GF-D8 (cell line): Measurements from ENCODE around the gene NMT1.
"Not testable (repeated sequence)": the region's sequence is repeated elsewhere in the genome, so short reads cannot be mapped to it uniquely, and the experiment has no call there.

Experiments used
- DNase-seq: peaks from one replicate; lab custom pipeline; 2025; lab: John Stamatoyannopoulos, UW

Gene NMT1

DNA sequence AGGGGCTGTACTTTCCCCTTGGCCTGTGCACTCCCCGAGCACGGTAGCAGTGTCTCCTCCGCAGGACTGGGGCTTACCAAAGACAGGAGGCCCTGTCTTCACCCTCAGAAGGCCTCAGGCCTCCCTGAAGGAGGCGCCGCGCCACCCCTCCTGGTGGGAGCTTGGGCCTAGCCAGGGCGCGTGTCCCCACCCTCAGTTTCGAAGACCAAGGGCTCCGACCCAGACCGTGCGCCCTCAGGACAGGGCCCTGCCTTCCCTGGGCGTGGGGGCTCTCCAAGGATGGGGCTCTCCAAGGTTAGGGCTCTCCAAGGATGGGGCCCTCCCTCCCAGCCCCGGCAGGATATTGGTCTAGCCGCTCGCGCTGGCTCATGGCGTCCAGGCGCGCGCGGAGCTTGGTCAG, 59.4 kb downstream of the NMT1 start:
- DNase-seq: no peak

DNA sequence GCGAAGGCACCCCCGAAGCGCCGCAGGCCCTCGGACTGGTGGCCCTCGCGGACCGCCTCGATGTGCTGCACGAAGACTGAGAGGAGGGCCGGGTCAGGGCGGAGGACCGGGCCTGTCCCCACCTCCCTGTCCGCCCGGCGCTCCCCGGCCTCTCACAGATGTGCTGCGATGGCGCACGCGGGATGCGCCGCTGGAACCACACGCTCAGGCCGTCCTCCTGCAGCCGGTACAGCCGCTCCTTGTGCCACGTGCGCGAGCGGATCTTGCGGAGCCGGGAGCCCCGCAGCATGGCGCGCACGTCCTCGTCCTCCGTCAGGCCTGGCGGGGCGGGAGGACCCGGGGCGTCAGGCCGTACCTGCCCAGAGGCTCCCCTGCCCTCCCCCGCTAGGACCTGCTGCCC, 59.9 kb downstream of the NMT1 start:
- no peak for DNase-seq

DNA sequence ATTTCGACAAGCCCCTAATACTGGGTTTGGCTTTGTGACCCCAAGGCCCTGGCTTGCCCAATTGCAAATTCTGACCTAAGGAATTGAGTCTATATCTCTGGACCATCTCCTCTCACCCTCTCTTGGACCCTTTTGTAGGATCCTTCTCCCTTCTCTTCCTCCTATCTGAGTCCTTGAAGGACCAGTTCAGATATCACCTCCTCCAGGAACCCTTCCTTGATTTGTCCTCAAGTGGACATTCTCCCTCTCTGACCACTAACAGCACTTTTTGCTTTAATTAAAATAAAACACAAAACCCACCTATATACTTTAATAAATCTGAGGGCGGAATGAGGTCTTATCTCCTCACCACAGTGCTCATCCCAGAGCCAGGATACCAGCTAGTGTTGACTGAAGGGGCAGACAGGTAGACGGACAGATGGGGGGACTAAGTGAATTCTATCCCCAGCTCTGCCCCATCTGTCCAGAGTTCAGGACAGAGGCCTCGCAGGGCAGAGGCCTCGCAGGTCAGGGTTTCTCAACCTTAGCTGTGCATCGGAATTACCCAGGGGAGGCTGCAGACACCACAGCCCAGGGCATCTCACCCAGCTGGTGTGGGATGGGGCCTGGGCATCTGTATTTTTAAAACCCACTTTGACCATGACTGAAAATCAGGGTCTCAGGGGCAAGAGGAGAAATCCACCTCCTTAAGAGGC, 62.1 kb downstream of the NMT1 start:
- DNase-seq: no peak

DNA sequence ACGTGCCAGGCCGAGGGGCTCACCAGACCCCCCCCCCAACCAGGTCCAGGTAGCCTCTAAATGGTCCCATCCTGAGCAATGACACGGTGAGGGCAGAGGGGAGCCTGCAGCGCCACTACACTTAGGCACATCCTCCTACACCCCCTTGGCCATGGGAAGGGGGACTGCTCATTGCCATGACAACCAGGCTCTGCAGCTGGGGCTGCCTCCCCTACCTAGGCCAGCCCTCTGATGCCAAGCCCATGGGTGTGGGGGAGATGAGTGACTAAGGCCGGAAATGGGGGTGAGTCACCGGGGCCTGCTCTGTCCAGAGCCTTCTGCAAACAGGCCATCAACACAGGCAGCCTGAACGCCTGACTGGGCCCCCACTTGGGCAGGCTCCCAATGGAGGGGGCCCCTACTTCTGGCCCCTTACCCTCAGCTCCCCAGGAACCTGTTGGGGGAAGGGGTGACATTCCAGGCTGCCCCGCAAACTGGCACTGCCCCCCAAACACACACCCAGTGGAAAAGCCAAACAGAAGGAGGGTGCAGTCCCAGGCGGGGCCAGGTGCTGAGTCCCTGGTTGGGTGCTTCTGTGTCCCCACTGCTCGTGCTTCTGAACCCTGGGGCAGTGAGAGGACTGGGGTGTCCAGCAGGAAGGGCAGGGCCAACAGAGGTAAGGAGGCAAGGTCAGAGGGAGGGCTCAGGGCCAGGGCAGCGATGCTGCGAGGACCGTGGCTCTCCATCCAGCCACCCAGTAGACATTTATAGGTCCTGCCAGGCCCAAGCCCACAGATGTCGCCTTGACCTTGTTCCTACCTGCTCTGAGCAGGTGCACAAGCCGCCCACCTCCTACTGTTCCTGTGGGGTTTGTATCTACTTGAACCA, 63.0 kb downstream of the NMT1 start:
- peak; percentile 51 for DNase-seq

DNA sequence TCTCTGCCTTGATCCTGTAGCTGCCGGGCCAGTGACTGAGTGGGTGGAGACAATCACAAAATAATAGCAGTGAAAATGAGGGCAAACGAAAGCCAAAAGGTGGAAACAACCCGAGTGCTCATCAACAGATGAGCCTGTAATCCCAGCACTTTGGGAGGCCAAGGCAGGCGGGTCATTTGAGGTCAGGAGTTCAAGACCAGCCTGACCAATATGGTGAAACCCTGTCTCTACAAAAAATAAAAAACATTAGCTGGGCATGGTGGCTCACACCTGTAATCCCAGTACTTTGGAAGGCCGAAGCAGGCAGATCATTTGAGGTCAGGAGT, 63.6 kb downstream of the NMT1 start:
- not testable (repeated sequence) for DNase-seq

DNA sequence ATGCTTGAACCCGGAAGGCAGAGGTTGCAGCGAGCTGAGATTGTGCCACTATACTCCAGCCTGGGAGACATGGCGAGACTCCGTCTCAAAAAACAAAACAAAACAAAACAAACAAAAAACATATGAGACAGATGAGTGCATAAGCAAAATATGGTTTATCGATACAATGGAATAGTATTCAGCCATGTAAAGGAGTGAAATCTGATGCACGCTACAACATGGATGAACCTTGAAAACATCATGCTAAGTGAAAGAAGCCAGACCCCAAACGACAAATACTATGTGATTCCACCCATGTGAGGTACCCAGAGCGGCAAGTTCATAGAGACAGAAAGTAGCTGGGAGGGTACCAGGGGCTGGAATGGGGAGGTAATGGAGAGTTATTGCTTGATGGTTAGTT, 64.4 kb downstream of the NMT1 start:
- DNase-seq: no peak

DNA sequence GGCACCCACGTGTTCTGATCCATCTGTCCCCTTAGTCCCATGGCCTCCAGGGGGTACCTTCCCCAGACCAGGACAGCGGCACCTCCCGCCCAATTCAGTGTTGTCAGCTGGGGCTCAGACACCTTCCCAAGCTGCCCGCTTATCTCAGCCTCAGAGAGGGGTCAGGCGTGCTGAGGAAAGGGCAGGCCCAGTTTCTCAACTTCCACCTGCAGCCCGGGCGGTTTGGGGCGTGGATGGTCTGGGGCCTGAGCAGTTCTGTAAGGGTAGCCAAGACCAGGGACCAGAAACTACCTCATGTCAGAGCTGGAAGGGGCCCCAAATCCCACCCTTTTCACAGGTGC, 66.1 kb downstream of the NMT1 start:
- peak; percentile 55 for DNase-seq

DNA sequence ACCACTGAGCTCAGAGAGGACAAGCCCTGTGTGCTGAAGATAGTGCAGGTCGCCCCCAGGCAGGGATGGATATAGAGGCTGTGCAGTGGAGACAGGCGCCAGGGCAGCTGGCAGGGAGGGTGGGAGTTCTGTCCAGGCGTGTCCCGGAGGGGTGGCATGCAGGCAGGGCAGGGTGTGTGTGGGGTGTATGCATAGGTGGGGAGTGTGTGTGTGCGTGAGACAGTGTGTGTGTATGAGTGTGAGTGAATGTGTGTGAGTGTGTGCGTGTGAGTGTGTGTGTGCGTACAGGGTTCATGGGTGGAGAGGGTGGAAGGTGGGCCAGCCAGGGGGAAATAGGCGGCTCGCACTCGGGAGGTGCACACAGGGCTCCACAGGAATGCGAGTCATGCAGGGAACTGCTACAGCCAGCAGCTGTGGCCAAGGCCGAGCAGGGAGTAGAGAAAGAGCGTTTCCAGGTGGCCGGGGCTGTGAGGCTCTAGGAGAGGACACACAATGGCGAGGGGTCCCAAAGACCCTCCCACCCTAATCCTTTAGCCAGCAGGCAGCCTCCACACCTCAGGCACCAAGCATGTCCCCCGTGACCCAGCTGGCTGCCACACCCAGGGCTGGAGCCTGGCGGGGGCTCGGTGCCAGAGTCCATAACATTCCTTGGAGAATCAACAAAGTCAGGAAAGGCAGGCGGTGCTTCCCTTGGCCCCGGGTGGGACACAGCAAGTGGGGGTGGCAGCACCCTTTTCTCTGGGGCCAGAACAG, 66.6 kb downstream of the NMT1 start:
- peak; percentile 25 for DNase-seq

DNA sequence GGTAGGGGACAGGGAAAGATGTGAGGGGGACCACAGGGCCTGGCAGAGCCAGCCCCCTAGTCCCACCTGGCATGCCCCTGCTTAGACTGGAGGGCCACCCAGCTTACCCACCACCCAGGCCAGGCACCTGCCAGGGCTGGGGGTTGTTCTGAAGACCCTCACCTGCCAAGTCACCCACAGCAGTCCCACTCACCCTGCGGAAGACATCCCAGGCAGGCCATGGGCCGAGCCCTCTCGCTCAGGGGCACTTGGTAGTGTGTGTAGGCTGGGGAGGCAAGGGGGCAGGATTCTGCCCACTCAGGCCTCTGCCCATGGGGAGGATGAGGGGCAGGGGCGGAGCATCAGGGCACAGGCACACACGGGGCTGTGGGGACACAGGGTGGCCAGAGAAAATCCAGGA, 67.2 kb downstream of the NMT1 start:
- no peak for DNase-seq

DNA sequence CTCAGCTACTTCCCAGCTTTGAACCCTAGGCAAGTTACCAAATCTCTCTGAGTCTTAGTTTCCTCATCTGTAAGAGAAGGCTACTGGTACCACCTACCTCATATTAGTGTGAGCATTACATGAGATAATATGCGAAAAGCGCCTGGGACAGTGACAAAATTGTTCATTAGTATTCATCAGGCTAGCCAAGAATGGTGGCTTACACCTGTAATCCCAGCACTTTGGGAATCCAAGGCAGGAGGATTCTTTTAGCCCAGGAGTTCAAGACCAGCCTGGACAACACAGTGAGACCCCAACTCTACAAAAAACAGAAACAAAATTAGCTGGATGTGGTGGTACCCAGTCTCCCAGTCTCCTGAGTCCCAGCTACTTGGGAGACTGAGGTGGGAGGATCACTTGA, 67.9 kb downstream of the NMT1 start:
- DNase-seq: no peak

DNA sequence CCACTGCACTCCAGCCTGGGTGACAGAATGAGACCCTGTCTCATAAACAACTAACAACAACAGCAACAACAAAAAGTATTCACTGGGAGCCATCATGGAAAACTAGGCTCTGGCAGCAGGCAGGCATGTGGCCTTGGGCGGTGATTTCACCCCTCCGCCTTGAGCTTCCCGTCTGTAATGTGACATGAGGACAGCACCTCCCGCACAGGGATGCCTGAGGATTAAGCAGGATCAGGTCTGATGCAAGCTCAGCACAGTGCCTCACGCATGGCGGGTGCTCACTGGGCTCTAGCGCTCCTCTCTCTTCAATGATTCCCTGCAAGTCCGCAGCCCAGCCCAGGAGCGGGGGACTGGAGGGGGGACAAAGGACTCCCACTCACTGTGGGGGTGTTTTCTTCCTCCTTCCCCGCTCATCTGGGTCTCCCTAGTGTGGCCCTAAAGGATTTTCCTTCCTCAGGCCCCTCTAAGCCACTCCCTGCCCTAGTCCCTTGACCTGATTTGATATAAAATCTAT, 68.4 kb downstream of the NMT1 start:
- no peak for DNase-seq

DNA sequence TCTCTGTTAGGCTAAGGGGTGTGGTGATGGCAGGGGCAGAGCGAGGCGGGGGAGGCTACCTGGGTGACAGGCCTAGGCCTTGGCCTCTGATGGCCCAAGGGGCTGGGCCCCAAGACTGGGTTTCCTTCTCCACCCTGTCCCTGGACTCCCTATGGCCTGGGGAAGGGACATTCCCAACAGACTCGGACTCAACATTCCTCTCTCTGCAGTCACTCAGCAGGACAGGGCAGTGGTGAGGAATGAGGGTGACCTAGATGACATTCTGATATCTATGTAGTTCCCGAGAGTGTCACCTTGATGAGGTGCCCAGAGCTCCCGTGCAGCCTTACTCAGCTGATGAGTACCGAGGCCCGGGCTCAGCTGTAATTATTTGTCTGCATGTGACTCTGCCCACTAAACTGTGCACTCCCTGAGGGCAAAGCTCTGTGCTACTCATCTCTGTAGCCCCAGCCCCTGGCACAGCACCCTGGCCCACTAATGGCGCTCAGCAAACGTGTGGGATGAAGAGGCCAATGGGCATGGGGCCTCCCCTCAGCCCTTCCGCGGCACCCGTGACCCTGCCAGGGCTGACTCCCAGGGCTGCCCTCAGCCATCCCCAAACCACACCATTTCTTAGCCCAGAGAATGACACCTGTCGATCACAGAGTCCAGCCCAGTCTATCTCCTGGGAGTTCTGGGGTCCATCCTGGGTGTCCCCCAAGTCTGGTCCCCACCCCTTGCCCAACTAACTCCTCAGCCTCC, 69.0 kb downstream of the NMT1 start:
- no peak for DNase-seq

DNA sequence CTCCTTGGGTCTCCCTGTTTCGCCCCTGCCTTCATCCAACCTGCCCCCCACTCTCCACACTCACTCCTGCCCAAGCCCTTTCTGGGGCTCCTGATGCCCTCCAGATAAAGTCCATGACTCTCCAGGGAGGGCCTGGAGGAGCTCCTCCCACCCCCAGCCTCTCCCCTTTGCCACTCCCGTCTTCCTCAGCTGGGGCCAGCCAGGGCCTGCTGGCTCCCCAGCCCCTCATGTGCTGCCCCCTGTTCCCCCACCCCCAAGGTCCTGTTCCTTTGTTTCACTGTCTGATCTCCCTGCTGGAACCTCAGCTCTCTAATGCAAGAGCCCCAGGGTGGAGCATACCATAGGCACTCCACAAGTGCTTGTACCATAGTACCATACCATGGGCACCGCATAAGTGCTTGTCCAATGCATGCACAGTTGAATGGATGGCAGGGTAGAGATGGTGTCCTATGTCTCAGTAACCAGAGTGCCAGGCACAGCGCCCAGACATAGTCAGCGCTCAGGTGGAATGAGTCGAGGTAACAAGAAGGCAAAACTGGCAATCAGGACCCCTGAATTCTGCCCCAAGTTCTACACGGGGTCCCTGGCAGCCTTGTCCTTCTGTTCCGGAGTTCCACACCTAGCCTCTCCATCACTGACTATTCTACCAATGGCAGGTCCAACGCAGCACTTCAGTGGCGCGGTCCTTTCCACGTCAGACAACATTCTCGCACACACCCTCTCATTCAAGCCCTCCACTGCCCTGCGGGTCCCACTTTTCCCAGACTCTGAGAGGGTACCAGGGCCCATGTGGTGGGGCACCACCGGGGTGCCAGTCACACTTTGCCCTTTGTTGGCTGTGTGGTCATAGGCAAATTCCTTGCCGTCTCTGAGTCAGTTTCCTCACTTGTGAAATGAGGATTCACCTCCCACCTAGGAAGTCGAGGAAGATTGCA, 69.8 kb downstream of the NMT1 start:
- DNase-seq: no peak

DNA sequence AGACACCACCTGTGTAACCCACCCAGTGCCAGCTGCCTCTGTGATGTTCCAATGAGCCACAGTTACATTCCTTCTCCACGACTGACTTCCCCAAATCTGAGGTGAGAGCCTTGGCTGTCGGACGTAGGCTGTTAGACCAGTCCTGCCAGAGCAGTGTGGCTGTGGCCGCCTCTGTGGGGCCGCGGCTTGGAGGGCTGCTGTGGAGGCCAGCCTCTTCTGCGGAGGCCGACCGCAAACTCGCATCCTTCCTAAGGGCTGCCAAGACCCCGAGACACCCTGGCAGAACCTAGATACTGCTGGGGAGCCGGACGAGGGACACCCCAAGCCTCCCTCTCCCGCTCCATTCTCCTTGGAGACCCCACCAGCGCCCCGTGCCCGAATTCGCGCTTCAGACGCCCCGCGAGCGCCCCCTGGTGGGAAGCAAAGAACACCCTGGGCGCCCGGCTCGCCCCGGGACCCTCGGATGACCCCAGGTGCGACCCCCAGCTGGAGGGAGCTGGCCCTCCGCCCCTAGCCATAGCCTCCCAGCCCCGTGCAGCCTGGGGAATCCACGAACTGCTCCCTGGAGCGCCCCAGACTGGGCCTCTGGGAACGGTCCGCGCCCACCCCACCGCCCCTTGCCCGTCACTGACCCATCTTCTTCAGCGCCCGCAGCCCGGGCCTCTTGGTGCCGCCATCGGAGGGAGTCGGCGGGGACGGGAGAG, 70.7 kb downstream of the NMT1 start:
- DNase-seq: no peak

DNA sequence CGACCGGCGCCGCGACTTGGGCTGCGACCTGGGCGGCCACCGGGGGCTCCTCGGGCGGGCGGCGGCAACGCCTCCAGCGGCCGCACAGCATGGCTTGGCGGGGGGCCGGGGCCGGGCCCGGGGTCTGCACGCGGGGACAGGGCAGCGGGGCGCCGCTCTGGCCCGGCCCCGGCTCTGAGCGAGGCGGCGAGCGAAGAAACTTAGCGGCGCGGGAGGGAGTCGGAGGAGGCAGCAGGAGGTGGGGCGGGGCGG, 71.1 kb downstream of the NMT1 start, which contains the start of gene PLCD3:
Gene PLCD3 (minus strand): TSS at position 196 of the 252 bp plus-strand sequence. CDS start 105 bp downstream, at position 91.
- no peak for DNase-seq

DNA sequence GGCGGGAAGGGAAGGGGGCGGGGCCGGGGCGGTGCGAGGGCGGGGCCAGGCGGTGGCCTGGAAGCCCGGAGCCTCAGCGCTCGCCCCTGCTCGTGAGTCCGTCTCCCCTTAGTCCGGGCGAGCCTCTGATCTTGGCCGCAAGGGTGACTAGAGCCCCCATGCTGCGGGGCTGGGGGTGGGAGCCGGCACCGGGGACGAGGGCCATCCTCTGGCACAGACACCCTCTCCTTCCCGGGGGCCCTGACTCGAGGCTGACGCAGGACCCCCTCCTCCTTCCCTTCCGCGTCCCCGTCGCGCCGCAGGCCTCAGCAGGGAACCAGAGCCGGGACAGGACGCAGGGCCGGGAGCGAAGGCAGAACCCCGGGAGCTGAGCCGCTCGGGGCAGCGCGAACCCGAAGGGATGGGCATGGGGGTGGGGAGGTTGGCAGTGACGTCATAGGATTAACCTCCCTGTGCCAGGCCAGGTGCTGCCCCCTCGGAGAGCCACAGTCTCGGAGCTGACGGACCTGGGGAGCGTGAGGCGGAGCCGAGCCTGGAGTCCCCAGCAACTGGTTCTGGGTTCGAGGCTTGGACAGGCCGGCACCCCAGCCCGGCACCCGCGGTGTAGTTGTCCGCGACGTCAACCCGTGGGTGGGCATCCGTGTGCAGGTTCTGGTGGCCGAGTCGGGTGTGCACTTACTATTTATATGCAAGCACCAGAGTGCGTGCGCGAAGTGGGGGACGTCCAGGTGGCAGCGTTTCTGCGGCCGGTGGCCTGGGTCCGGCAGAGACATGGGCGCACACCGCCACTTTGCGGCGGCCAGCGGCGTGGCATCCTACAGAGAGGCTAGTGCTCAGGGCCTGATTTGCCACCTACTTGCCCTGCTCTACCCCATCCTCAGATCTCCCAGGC, 71.7 kb downstream of the NMT1 start:
- DNase-seq: peak; percentile 34

DNA sequence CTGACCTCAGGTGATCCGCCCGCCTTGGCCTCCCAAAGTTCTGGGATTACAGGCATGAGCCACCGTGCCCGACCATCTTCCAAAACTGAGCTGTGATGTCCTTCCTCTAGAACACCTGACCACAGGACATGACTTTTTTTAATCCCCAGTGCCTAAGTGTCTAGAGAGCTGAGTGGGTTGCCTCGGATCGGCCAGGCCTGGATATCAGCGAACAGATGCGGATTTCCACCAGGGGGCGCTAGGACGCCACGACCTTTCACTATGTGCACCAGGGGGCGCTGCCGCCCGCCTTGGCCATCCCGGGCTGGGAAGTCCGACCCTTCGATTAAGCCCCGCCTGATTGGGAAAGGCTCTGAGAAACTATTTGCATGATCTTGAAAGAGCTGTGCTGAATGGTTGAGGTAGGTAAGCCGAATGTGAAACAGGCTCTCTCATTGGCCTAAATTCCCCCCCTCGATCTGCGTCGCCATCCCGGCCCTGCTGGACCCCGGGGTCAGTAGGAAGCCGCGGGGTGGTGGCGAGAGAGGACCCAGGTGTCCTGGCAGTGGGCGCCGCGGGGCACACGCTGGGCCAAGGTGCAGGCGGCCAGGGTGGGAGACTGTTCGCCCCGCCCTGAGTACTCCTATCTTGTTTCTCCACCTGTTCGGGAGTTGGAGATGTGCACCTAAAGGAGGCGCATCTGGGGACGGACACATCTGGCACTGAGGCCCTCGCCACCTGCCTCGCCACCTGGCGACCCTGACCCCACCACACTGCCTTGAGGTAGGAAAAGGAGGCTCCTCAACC, 74.3 kb downstream of the NMT1 start, which contains the start of gene ACBD4:
Gene ACBD4 (plus strand): TSS at position 496 of the 786 bp plus-strand sequence. CDS start 458 bp downstream, outside the sequence.
- peak; percentile 88 for DNase-seq

DNA sequence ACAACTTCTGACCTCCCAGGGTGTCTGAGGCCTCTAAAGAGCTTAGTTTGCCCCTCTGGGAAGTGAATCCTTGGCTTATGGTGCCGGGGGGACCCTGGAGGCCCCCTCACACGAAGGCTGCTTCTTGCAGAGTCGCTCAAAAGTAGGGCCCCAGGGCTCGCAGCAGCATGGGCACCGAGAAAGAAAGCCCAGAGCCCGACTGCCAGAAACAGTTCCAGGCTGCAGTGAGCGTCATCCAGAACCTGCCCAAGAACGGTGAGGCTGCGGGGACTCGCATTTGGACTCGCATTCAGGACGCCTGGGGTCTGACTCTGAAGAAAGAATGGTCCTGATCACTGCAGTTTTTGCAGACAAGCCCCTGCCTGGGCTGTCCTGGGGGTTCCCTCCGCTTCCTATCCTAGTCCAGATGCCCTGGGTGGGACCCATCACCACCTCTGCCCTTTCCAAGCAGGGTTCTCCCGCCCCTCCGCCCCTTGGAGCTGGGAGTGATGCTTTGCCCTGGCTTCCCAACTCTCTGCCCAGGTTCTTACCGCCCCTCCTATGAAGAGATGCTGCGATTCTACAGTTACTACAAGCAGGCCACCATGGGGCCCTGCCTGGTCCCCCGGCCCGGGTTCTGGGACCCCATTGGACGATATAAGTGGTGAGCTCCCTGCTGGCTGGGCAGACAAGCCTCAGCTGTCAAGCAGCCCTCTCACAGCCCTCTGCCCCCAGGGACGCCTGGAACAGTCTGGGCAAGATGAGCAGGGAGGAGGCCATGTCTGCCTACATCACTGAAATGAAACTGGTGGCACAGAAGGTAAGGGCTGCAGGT, 75.1 kb downstream of the NMT1 start:
- DNase-seq: no peak
